ENCODE data around the gene KAT2B.
"Not testable (repeated sequence)": the region's sequence is repeated elsewhere in the genome, so short reads cannot be mapped to it uniquely, and the experiment has no call there.

KAT2B gene

DNA sequence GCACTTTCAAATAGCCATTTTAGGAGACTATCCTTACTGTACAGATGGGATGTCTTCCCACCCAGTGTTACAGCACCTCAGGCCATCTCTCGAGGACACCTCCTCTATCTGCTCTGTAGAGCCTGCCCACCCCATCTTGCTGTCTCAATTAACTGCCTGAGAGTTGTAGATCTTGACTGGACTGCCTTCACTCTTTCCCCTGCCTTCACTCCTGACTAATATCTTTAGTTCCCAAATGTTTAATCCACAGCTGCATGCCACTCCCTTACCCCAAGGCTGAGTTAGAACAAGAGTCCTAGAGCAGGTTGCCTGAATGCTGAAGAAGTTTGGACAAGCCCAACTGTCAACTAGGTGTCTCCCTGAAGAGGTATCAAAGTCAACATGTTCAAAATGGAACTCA lies 26.9 kb upstream of the KAT2B start:
- TF ChIP-seq, protein P1, sequence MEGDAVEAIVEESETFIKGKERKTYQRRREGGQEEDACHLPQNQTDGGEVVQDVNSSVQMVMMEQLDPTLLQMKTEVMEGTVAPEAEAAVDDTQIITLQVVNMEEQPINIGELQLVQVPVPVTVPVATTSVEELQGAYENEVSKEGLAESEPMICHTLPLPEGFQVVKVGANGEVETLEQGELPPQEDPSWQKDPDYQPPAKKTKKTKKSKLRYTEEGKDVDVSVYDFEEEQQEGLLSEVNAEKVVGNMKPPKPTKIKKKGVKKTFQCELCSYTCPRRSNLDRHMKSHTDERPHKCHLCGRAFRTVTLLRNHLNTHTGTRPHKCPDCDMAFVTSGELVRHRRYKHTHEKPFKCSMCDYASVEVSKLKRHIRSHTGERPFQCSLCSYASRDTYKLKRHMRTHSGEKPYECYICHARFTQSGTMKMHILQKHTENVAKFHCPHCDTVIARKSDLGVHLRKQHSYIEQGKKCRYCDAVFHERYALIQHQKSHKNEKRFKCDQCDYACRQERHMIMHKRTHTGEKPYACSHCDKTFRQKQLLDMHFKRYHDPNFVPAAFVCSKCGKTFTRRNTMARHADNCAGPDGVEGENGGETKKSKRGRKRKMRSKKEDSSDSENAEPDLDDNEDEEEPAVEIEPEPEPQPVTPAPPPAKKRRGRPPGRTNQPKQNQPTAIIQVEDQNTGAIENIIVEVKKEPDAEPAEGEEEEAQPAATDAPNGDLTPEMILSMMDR (IDR thresholded peaks at IDR 0.05), result no peak

DNA sequence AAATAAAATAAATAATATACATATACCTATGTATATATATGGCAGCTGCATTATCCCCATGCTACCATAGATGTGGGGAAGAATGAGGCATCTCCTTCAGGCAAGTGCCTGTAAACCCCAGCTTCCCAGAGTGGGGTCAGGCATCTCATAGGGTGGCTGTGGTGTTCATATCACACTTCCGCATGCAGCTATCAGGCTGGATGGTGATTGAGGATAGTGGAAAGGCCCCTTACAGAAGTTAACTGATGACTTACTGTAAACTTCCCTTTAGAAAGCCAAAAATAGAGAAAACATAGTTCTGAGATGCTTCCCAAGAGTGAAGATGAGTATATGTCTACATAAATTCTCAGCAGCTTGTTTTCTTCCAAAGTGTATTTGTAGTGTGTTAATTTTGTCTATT lies 24.7 kb upstream of the KAT2B start:
- no peak overlapping the region for H3K4me3 ChIP-seq
- TF ChIP-seq, protein P1 (IDR thresholded peaks at IDR 0.05), result no peak
- H3K27ac ChIP-seq, result no peak overlapping the region
- no peak for DNase-seq (ENCODE audit: low spot score)

More for the DNA sequence above, 26.9 kb upstream of the KAT2B start:
- Histone ChIP-seq H3K27ac (no peak overlapping the region), H3K4me3 (no peak overlapping the region)
- DNase-seq (ENCODE audit: low spot score), result no peak

DNA sequence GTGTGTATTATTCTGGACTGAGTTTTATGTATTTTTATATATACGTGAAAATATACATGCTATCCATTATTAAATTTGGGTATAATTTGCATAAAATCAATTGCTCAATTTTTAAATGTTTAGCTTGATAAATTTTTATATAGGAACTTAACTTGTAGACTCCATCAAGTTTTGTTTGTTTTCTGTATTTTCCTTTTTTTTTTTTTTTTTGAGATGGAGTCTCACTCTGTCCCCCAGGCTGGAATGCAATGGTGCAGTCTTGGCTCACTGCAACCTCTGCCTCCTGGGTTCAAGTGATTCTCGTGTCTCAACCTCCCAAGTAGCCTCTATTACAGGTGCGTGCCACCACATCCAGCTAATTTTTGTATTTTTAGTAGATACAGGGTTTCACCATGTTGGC lies 24.2 kb upstream of the KAT2B start:
- not testable (repeated sequence) for DNase-seq (ENCODE audit: low spot score); H3K27ac ChIP-seq; H3K4me3 ChIP-seq

DNA sequence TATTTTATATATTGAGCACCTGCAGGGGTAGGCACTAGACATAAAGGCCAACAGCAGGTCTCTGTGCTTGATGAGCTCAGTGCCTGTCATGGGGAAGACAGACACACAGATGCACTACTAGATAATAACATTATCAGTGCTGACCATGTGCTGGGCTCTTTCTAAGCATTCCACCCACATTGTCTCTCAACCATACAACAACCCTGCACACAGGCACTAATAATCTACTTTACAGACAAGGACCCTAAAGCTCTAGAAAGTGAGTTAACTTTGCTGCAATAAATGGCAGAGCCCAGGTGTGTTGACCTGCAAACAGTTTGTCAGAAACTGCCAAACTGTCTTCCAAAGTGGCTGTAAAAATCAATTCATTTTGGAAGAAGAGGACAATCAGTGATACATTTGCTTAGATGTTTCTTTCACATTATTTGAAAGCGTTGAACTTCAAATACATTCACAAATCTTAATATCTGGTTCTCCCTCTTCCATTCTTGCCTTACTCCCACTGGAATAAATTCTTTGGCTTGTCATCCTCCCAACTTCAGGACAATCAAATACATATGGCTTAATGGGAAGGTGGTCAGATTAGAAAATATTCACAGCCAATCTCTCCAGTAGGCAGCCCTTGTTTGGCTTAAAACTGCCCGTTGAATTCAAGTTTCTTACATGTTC lies 17.2 kb upstream of the KAT2B start:
- H3K27ac ChIP-seq, result peak overlapping the region; percentile 40 to 72
- DNase-seq (ENCODE audit: low spot score), result no peak
- TF ChIP-seq, protein P1 (IDR thresholded peaks at IDR 0.05), result no peak
- H3K4me3 ChIP-seq, result no peak overlapping the region

DNA sequence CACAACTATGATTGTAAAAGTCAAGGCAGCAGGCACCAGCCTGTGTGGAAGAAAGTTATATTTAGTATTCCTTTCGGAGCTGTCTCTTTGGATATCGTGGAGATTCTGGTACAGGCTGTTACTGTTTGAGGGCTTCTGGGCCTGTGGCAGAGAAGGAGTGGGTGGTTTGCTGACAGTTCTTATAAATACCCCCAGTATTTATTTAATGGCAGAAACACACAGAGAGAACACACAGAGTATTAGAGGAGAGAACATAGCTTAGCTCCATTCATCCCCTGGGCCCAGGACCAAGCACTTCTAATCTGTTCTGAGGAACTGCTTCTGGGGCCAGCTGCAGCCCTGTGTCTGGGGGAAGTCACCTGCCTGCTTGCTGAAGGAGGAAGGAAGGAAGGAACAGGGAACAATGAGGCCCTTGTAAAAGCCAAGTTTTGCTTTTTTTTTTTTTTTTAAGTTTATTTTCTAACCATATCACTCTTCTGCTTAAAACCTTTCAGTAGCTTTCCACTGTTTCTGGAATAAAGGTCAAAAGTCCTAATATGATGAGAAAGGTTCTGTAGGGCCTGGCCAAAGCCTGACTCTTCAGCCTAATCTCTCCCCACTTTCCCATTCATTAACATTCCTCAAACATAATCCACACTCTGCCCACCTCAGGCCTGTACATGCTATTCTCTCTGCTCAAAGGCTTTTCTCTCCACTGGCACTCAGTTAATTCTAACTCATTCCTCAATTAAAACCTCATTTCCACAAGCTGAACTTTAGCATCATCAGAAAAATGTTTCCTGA lies 16.4 kb upstream of the KAT2B start:
- no peak for DNase-seq (ENCODE audit: low spot score)
- TF ChIP-seq, protein P1 (IDR thresholded peaks at IDR 0.05), result no peak
- Histone ChIP-seq H3K27ac (peak overlapping the region; percentile 40 to 72), H3K4me3 (no peak overlapping the region)

DNA sequence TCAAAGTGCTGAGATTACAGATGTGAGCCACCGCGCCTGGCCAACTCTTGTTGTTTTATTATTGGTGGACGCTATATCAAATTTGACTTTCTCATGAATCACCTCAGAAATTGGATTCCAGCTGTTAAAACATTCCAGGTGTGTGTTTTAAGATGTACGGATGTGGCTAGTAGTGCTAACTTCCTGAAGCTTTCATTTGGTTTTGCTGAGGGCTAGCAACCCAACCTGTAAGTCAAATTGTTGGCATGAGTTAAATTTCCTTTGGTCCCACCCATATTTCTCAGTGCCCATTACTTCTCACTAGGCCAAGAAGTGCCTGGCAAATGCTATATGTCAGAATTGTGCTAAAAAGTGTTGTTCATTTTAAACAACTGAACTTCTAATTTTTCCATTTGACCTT lies 13.1 kb upstream of the KAT2B start:
- Histone ChIP-seq H3K27ac (no peak overlapping the region), H3K4me3 (no peak overlapping the region)
- TF ChIP-seq, protein P1 (IDR thresholded peaks at IDR 0.05), result no peak
- DNase-seq (ENCODE audit: low spot score), result no peak

DNA sequence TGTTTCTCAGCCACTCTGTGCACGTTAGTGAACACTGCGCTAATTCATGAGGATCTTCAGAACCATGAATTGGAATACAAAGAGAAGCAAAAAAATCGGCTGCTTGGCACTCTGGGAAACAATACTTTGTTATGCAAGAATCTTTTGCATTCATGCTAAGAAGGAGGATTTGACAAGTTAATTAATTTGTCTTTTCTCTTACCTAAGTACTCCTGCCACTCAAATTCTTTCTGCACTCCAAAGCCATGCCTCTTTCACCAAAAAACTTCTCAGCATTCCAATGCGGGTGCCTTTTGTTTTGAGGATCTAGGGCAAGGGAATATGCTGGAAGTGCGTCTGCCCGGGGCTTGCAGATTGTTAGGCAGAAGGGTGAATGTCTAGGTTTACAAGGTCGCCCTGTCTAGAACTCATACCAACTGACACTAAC lies 11.3 kb upstream of the KAT2B start:
- H3K4me3 ChIP-seq, result no peak overlapping the region
- TF ChIP-seq, protein P1 (IDR thresholded peaks at IDR 0.05), result no peak
- DNase-seq (ENCODE audit: low spot score), result no peak
- H3K27ac ChIP-seq, result no peak overlapping the region

DNA sequence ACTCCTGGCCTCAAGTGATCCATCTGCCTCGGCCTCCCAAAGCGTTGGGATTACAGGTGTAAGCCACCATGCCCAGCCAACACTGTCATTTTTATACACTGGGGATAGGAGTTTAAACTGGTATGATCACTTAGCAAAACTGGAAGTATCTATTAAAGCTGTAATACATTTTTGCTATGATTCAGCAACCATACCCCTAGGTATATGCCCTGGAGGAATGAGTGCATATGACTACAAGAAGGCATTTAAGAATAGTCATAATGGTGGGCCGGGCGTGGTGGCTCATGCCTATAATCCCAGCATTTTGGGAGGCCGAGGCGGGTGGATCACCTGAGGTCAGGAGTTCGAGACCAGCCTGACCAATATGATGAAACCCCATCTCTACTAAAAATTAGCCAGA lies 8.3 kb upstream of the KAT2B start:
- not testable (repeated sequence) for H3K4me3 ChIP-seq; DNase-seq (ENCODE audit: low spot score); H3K27ac ChIP-seq
